Epithelial cell of esophagus (primary cell): ENCODE data around the gene PLA2G15.
A peak's percentile ranks its signal among the peaks of the same experiment; 100 is the strongest.

Source experiments
- DNase-seq: peaks from one replicate; pipeline ENCODE4 v3.0.0; 2010; ENCODE audit warnings: low read depth
- H3K4me3 ChIP-seq: 2 replicates; pipeline ENCODE4 v1.5.1; 2011; ENCODE audit warnings: mild to moderate bottlenecking, low read length, control low read depth
- TF ChIP-seq, protein P1 (sequence below): IDR thresholded peaks from 2 replicates; pipeline ENCODE4 v1.5.1; 2011; ENCODE audit warnings: low read depth, mild to moderate bottlenecking, low read length, control low read depth, inconsistent platforms; ENCODE audit not compliant: insufficient read depth; ENCODE audit errors: missing control alignments

The PLA2G15 gene

DNA sequence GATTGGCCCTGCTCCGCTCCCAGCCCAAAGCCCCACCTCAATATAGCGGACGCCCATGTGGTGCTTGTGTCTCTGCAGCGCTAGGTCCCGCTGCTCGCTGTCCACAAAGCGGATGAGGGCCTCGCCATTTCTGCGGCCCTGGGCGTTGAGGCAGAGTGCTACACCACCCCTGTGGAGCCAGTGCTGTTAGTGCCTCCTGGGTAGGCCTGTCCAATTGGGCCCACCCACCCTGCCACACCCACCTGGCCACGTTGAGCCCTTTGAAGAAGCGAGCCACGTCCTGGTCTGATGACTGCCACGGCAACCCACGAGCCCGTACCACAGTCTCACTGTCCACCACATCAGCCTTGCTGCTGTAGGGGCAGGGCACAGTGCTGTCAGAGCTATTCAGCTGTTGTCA lies 12.8 kb upstream of the PLA2G15 start:
- DNase-seq, result no peak
- TF ChIP-seq, protein P1, sequence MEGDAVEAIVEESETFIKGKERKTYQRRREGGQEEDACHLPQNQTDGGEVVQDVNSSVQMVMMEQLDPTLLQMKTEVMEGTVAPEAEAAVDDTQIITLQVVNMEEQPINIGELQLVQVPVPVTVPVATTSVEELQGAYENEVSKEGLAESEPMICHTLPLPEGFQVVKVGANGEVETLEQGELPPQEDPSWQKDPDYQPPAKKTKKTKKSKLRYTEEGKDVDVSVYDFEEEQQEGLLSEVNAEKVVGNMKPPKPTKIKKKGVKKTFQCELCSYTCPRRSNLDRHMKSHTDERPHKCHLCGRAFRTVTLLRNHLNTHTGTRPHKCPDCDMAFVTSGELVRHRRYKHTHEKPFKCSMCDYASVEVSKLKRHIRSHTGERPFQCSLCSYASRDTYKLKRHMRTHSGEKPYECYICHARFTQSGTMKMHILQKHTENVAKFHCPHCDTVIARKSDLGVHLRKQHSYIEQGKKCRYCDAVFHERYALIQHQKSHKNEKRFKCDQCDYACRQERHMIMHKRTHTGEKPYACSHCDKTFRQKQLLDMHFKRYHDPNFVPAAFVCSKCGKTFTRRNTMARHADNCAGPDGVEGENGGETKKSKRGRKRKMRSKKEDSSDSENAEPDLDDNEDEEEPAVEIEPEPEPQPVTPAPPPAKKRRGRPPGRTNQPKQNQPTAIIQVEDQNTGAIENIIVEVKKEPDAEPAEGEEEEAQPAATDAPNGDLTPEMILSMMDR, result no peak
- H3K4me3 ChIP-seq, result no peak overlapping the region

DNA sequence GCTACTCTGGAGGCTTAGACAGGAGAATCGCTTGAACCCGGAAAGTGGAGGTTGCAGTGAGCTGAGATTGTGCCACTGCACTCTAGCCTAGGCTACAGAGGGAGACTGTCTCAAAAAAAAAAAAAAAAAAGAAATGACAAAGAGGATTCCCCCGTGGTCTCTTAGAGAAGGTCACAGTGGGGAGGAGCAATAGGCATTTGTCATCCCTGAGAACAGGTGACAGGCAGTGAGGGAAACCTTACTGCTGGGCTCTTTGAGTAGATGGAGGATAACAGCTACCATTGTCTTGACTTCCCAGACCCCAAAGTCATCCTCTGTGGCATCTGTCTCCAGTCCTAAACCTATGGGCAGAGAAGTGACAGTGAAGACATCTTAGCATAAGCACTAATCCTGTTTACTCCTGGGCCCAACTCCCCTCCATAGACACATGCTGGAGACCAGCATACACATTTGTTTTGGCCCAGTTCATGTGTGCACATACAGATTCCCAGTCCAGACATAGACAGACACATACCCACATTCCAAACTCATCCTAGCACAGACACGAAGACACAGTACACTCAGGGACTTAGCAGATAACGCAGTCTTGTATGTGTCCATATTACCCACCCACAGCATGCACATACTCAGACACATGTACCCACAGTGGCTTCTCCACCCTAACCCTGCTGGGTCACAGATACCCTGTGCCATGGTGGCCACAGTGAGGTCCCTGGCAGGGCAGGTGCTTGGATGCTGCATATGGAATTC lies 11.9 kb upstream of the PLA2G15 start:
- peak overlapping the region; percentile 94 for H3K4me3 ChIP-seq
- no peak for DNase-seq
- TF ChIP-seq, protein P1, result no peak

DNA sequence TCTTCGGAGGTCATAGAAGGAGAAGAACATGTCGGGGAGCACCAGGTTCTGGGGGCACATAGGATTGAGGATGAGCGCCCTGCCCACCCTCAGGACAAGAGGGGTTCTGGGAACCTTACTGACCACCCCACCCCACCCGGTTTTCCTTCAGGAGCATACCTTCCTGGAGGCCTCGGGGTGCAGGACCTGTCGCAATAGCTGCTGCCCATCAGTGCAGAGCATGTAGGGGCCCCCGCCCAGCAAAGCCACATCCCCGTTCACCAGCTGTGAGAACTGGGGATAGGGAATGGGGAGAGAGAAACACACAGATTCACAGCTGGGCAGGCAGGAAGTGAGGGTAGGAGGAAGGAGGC lies 11.4 kb upstream of the PLA2G15 start:
- no peak for DNase-seq
- H3K4me3 ChIP-seq, result peak overlapping the region; percentile 94
- TF ChIP-seq, protein P1, result no peak

DNA sequence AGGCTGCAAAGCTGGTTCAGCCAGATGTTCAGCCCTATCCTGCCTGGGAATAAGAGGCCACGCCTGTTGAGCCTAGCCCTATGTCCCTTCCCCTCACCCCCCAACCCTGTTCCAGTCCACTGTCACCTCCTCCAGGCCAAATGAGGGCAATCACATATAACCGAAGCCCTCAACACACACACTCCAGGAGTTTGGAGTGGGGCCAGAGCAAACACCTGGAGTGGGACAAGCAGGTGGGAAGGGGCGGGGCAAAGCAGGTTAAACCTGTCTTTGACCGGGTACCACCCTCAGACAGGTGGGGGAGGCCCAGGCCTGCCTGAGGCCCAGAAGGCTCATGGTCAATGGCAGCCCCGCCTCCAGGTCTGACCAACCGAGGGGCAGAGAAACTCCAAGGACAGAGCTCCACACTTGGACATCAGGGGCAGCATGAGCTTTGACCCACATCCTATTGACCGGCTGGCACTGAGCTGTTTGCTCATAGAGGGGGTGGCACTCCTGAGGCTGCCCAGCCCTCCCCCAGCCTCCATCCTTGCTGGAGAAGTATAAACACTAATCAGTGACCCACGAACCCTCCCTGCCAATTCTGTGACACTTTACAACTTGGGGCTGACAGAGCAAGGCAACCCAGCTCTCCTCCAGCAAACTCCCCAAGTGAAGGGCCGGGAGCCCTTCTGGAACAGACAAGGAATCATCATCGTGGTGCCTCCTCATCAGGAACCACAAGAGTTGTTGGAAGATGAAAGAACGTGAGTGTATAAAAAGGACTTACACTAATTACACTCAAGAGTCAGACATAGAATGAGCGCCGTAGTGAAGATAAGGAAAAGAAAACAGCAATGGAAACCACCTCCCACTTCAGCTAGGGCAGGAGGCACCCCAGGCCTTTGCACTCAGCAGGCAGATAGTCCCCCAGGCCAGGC lies 10.7 kb upstream of the PLA2G15 start:
- peak; percentile 93 for DNase-seq
- TF ChIP-seq, protein P1, result no peak
- H3K4me3 ChIP-seq, result peak overlapping the region; percentile 94

DNA sequence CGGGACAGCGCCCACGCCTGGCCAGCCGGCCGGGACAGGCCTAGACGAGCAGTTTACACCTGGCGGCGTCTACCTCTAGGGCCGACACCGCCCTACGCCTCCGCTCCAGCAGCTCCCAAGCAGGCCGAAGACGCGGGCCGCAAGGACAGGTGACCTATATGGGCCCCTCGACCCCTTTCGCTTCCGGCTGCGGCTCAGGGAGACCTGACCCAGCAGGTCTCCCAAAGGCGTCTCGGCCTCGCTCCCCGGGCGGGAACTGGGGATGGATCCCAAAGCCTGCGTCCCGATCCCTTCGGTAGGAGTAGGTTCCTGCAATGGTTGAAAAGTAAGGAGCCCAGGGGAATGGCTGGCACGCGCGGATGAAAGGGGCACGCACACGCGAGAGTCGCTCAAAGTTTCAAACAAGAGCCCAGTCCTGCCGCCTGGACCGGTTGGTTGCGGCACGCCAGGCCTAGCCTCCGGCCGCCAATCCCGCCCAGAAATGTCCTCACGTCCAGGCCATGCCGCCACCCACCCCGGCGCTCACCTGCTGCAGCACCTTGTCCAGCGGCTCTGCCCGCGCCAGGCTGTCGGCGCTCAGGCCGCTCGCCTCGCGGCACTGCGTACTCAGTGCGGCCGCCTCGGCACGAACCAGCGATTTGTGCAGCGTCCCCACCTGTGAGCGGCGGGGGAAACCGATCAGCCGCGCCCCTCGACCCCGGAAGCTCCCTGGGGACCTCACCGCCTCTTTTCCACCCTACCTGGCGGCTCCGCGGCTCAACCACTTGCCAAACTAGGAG lies 9.9 kb upstream of the PLA2G15 start:
- TF ChIP-seq, protein P1, result peak; percentile 30
- peak; percentile 82 for DNase-seq
- peak overlapping the region; percentile 94 for H3K4me3 ChIP-seq

DNA sequence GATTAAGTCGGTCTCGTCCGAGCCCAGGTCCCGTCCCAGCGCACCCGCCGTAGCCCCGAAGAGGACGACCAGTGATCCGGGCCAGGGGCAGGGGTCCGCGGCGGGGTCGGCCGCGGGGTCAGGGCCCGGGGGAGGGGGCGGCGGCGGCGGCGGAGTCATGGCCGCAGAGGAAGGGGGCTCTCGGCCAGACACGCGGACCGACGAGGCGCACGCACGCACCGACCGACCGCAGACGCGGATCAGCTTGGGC lies 9.4 kb upstream of the PLA2G15 start, which contains the start of gene ESRP2:
Gene ESRP2, minus strand, starts transcription at position 241 of the 250 bp plus-strand sequence. Its CDS starts 82 bp downstream, at position 159.
- no peak for DNase-seq
- peak within 1 kb of the TSS; percentile 94 for H3K4me3 ChIP-seq
- TF ChIP-seq, protein P1, result no peak
